OCI-LY7 (cell line): ENCODE measurements around the gene RUSC1. TPM values are rescaled to one million over a fixed set of nuclear protein-coding genes. Genes with fewer than 3 reads are reported as not detected.
A peak's percentile ranks its signal among the peaks of the same experiment; 100 is the strongest.

ENCODE experiments used
- BruUV-seq: library from RNA; stranded (reverse); fragments of 400-500 nt; replicated peaks from 2 replicates; lab custom pipeline; 2021; lab: Mats Ljungman, UMichigan
- CTCF ChIA-PET: fragments of 300-600 bp; sonication (Branson Sonifier 250); formaldehyde crosslinking; loops from one replicate; lab custom pipeline; 2022; ENCODE audit warnings: antibody characterized with exemption; ENCODE audit not compliant: unreplicated experiment; lab: Charles Lee
- POLR2A ChIA-PET: fragments of 300-600 bp; sonication (Branson Sonifier 250); formaldehyde crosslinking; loops from one replicate; lab custom pipeline; 2022; ENCODE audit warnings: antibody characterized with exemption; lab: Charles Lee
- DNase-seq: peaks from one replicate; pipeline ENCODE4 v3.0.0-alpha.2; 2015; ENCODE audit warnings: low spot score
- H2AFZ ChIP-seq: fragments of 200-600 bp; sonication (generic), shearing (Covaris generic); 2 replicates; pipeline ENCODE4 v1.6.1; 2014; ENCODE audit warnings: mild to moderate bottlenecking, antibody characterized with exemption, low read length, moderate library complexity
- H3K27ac ChIP-seq: fragments of 200-600 bp; sonication (generic); 2 replicates; pipeline ENCODE4 v1.5.1; 2014; ENCODE audit warnings: mixed run types, low read depth, mild to moderate bottlenecking, moderate library complexity, low read length, inconsistent platforms; ENCODE audit not compliant: poor library complexity, severe bottlenecking
- H3K36me3 ChIP-seq: fragments of 200-600 bp; sonication (generic); 2 replicates; pipeline ENCODE4 v1.6.1; 2014; ENCODE audit warnings: mild to moderate bottlenecking, antibody characterized with exemption, low read length, moderate library complexity, mixed read lengths; ENCODE audit not compliant: insufficient read depth
- H3K4me1 ChIP-seq: fragments of 200-600 bp; sonication (generic); 2 replicates; pipeline ENCODE4 v1.5.1; 2014; ENCODE audit warnings: mild to moderate bottlenecking, low read length; ENCODE audit not compliant: insufficient read depth, poor library complexity, severe bottlenecking
- H3K4me2 ChIP-seq: fragments of 200-600 bp; sonication (generic); 2 replicates; pipeline ENCODE4 v1.6.1; 2014; ENCODE audit warnings: mild to moderate bottlenecking, low read length
- H3K4me3 ChIP-seq: fragments of 200-600 bp; sonication (generic); 2 replicates; pipeline ENCODE4 v1.5.1; 2014; ENCODE audit warnings: mild to moderate bottlenecking, low read depth, low read length; ENCODE audit not compliant: poor library complexity, severe bottlenecking
- H3K79me2 ChIP-seq: fragments of 200-600 bp; sonication (generic); 2 replicates; pipeline ENCODE4 v1.6.1; 2016; ENCODE audit warnings: low read depth, mild to moderate bottlenecking, low read length, moderate library complexity, mixed read lengths; ENCODE audit not compliant: insufficient read depth
- H3K9me2 ChIP-seq: fragments of 200-600 bp; sonication (generic); 2 replicates; pipeline ENCODE4 v1.6.1; 2016; ENCODE audit warnings: mild to moderate bottlenecking, low read length, mixed read lengths; ENCODE audit not compliant: insufficient read depth
- H3K9me3 ChIP-seq: fragments of 200-600 bp; sonication (generic); 2 replicates; pipeline ENCODE4 v1.6.1; 2014; ENCODE audit warnings: mild to moderate bottlenecking, mixed run types, low read length, mixed read lengths
- H4K20me1 ChIP-seq: fragments of 200-600 bp; sonication (generic); 2 replicates; pipeline ENCODE4 v1.6.1; 2014; ENCODE audit warnings: mild to moderate bottlenecking, antibody characterized with exemption, low read length, moderate library complexity, mixed read lengths; ENCODE audit not compliant: insufficient read depth
- EZH2phosphoT487 ChIP-seq: fragments of 200-600 bp; sonication (generic); IDR thresholded peaks from 2 replicates; pipeline ENCODE4 v1.6.1; 2018; ENCODE audit warnings: low read depth, borderline replicate concordance, mild to moderate bottlenecking, mixed run types, antibody characterized with exemption, low read length, moderate library complexity, mixed read lengths
- intact Hi-C: fragments of 100-400 bp; cut with micrococcal nuclease; formaldehyde crosslinking; loops from one replicate; pipeline ENCODE4 v1.10.0; 2022; ENCODE audit not compliant: unreplicated experiment
- total RNA-seq, 2 experiments: library from RNA; depleted of rRNA in 1 of 2; stranded (reverse); fragments of >200 nt in 1 of 2; shearing (Covaris generic) in 1 of 2; gene quantifications; 2 replicates each; pipeline ENCODE4 v1.2.3, GENCODE V29; 2014 to 2022
- TF ChIP-seq, protein P1 (sequence below): fragments of 200-600 bp; sonication (generic); conservative IDR thresholded peaks from 2 replicates; pipeline ENCODE4 v1.5.1; 2014; ENCODE audit warnings: mild to moderate bottlenecking, antibody characterized with exemption, low read length, moderate library complexity, mixed read lengths

The RUSC1 gene
- total RNA-seq, 2 experiments from 2014 or later = 15.1 to 25.6 TPM

DNA sequence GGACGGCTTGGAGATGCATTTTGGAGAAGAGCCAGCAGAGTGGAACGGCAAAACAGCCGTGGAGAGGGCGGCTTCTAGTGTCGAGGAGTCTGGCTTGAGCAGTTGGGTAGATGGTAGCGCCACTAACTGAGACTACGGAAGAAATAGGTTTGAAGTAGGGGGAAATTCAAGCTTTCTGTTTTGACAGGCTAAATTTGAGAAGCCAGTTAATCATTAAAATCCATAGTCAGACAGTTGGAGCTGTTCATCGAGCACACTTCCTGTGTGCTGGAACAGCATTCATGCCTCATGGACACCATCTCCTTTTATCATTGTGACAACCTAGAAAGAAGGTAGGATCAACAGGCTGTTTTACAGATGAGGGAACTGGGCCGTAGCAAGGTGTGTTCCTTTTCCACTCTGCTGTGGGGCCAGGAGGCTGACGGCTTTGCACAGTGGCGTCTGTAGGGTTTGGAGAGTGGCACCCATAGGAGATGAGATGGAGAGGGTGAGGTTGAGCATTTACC, 16.1 kb upstream of the RUSC1 start:
- TF ChIP-seq, protein P1, sequence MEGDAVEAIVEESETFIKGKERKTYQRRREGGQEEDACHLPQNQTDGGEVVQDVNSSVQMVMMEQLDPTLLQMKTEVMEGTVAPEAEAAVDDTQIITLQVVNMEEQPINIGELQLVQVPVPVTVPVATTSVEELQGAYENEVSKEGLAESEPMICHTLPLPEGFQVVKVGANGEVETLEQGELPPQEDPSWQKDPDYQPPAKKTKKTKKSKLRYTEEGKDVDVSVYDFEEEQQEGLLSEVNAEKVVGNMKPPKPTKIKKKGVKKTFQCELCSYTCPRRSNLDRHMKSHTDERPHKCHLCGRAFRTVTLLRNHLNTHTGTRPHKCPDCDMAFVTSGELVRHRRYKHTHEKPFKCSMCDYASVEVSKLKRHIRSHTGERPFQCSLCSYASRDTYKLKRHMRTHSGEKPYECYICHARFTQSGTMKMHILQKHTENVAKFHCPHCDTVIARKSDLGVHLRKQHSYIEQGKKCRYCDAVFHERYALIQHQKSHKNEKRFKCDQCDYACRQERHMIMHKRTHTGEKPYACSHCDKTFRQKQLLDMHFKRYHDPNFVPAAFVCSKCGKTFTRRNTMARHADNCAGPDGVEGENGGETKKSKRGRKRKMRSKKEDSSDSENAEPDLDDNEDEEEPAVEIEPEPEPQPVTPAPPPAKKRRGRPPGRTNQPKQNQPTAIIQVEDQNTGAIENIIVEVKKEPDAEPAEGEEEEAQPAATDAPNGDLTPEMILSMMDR = no peak
- TF ChIP-seq EZH2phosphoT487 = no peak
- Histone ChIP-seq H3K79me2 (peaks cover 9% of the 10 kb centered on the region), H3K9me2 (no peaks in the 10 kb centered on the region), H4K20me1 (no peaks in the 10 kb centered on the region), H3K4me1 (peaks cover 15% of the 10 kb centered on the region), H3K4me2 (no peak overlapping the region), H3K9me3 (no peaks in the 10 kb centered on the region), H2AFZ (peak overlapping the region; percentile 45; the same call in 1 of the 2 replicates), H3K4me3 (no peak overlapping the region), H3K27ac (no peak overlapping the region), H3K36me3 (peaks cover under 1% of the 10 kb centered on the region; the same call in 1 of the 2 replicates)
- POLR2A ChIA-PET = no interaction called here
- no peak for DNase-seq
- intact Hi-C loops = loop anchor here (5.0 kb wide), 1 partner anchor 97 kb away; the partner anchor contains the start of genes MTX1 and THBS3
- CTCF ChIA-PET = no interaction called here
- BruUV-seq = no TSS peak

DNA sequence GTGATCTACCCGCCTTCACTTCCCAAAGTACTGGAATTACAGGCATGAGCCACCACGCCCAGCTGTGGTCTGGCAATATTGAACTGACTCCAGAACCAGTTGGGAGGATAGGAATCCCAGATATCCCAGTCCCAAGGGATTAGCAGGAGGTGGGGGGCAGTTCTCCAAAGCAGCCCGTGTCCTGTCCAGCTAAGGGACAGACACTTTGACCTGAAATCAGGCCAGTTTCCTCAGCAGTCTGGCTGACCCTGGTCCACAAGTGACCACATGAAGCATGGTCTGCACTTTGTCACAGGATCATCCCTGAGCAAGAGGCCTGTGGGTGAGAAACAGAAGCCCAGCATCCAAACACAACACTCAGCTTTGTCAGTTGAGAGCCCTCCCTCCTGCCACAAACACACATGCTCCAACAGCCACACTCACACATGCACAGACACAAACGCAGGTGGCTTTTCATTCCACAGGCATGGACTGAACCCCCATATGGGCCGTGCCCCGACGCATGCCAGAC, 14.8 kb upstream of the RUSC1 start:
- peaks cover 26% of the 10 kb centered on the region for H3K4me1 ChIP-seq
- H4K20me1 ChIP-seq = no peaks in the 10 kb centered on the region
- ChIA-PET CTCF (no interaction called here), POLR2A (interaction anchor here (0.7 kb wide), 1 partner anchor 8 kb away, joined by 3 read pairs; no protein-coding TSS in a partner anchor)
- DNase-seq = no peak
- no peak overlapping the region for H2AFZ ChIP-seq
- H3K36me3 ChIP-seq = peaks cover 14% of the 10 kb centered on the region
- no peak overlapping the region for H3K4me3 ChIP-seq
- intact Hi-C loops = loop anchor here (5.0 kb wide), 1 partner anchor 99 kb away; the partner anchor contains the start of genes MTX1 and THBS3
- peaks cover 23% of the 10 kb centered on the region for H3K79me2 ChIP-seq
- TF ChIP-seq EZH2phosphoT487 = no peak
- TF ChIP-seq, protein P1 = no peak
- no peaks in the 10 kb centered on the region for H3K9me3 ChIP-seq
- no peaks in the 10 kb centered on the region for H3K9me2 ChIP-seq
- no TSS peak for BruUV-seq
- no peak overlapping the region for H3K27ac ChIP-seq
- H3K4me2 ChIP-seq = no peak overlapping the region
